SK-N-SH treated with all-trans-retinoic acid at 6 μM for 48 hours (cell line): Measurements from ENCODE around the gene RNGTT.

ENCODE experiments used
- ARNTL ChIP-seq: fragments of 450-650 bp; formaldehyde crosslinking; IDR thresholded peaks from 2 replicates; pipeline ENCODE4 v1.5.0; 2020; ENCODE audit warnings: low read depth, mild to moderate bottlenecking, moderate library complexity, borderline replicate concordance
- RARB ChIP-seq: fragments of 250-450 bp; sonication (Bioruptor Pico); IDR thresholded peaks from 2 replicates; pipeline ENCODE4 v1.8.0; 2021; ENCODE audit warnings: mild to moderate bottlenecking, moderate library complexity
- TCF4 ChIP-seq: fragments of 250-450 bp; sonication (Bioruptor Pico); IDR thresholded peaks from 2 replicates; pipeline ENCODE4 v1.8.0; 2021; ENCODE audit warnings: mild to moderate bottlenecking, moderate library complexity, borderline replicate concordance
- TOX ChIP-seq: fragments of 250-450 bp; sonication (Bioruptor Pico); IDR thresholded peaks from 2 replicates; pipeline ENCODE4 v1.8.0; 2021; ENCODE audit warnings: mild to moderate bottlenecking, moderate library complexity, borderline replicate concordance
- ZFP3 ChIP-seq: fragments of 250-450 bp; sonication (Bioruptor Pico); IDR thresholded peaks from 2 replicates; pipeline ENCODE4 v1.5.0; 2020; ENCODE audit warnings: mild to moderate bottlenecking, moderate library complexity
- ZFP30 ChIP-seq: fragments of 450-650 bp; formaldehyde crosslinking; IDR thresholded peaks from 2 replicates; pipeline ENCODE4 v1.5.0; 2022; ENCODE audit warnings: mild to moderate bottlenecking, moderate library complexity
- ZNF565 ChIP-seq: fragments of 450-650 bp; formaldehyde crosslinking; conservative IDR thresholded peaks from 2 replicates; pipeline ENCODE4 v1.5.0; 2020; ENCODE audit warnings: low read depth, mild to moderate bottlenecking, moderate library complexity
- ZNF70 ChIP-seq: fragments of 450-650 bp; formaldehyde crosslinking; IDR thresholded peaks from 2 replicates; pipeline ENCODE4 v1.5.0; 2020; ENCODE audit warnings: mild to moderate bottlenecking, moderate library complexity
- TF ChIP-seq, protein P1 (sequence below): fragments of 250-450 bp; sonication (Bioruptor Pico); IDR thresholded peaks from 2 replicates; pipeline ENCODE4 v1.5.1; 2021; ENCODE audit warnings: mild to moderate bottlenecking, moderate library complexity
- TF ChIP-seq, protein P2 (sequence below): fragments of 250-450 bp; sonication (Bioruptor Pico); IDR thresholded peaks from 2 replicates; pipeline ENCODE4 v1.8.0; 2020; ENCODE audit warnings: mild to moderate bottlenecking, moderate library complexity, borderline replicate concordance

DNA sequence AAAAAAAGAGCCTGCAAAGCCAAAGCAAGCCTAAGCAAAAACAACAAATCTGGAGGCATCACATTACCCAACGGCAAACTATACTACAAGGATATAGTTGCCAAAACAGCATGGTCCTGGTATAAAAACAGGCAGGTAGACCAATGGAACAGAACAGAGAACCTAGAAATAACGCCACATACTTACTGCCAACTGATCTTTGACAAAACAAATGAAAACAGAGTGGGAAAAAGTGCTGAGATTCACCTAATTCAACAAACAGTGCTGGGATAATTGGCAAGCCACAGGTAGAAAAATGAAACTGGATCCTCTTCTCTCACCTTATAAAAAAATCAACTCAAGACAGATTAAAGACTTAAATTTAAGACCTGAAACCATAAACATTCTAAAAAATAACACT is 291.8 kb downstream of the RNGTT start:
- TF ChIP-seq ZFP3, result no peak
- no peak for TF ChIP-seq RARB (CRISPR knock-in tag)
- TF ChIP-seq, protein P1, sequence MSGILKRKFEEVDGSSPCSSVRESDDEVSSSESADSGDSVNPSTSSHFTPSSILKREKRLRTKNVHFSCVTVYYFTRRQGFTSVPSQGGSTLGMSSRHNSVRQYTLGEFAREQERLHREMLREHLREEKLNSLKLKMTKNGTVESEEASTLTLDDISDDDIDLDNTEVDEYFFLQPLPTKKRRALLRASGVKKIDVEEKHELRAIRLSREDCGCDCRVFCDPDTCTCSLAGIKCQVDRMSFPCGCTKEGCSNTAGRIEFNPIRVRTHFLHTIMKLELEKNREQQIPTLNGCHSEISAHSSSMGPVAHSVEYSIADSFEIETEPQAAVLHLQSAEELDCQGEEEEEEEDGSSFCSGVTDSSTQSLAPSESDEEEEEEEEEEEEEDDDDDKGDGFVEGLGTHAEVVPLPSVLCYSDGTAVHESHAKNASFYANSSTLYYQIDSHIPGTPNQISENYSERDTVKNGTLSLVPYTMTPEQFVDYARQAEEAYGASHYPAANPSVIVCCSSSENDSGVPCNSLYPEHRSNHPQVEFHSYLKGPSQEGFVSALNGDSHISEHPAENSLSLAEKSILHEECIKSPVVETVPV (CRISPR knock-in tag), result no peak
- no peak for TF ChIP-seq ARNTL (CRISPR knock-in tag)
- TF ChIP-seq, protein P2, sequence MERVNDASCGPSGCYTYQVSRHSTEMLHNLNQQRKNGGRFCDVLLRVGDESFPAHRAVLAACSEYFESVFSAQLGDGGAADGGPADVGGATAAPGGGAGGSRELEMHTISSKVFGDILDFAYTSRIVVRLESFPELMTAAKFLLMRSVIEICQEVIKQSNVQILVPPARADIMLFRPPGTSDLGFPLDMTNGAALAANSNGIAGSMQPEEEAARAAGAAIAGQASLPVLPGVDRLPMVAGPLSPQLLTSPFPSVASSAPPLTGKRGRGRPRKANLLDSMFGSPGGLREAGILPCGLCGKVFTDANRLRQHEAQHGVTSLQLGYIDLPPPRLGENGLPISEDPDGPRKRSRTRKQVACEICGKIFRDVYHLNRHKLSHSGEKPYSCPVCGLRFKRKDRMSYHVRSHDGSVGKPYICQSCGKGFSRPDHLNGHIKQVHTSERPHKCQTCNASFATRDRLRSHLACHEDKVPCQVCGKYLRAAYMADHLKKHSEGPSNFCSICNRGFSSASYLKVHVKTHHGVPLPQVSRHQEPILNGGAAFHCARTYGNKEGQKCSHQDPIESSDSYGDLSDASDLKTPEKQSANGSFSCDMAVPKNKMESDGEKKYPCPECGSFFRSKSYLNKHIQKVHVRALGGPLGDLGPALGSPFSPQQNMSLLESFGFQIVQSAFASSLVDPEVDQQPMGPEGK (CRISPR knock-in tag), result no peak
- TF ChIP-seq TCF4 (CRISPR knock-in tag), result no peak
- TF ChIP-seq ZNF70 (CRISPR knock-in tag), result no peak
- TF ChIP-seq TOX (CRISPR knock-in tag), result no peak
- no peak for TF ChIP-seq ZFP30 (CRISPR knock-in tag)
- TF ChIP-seq ZNF565 (CRISPR knock-in tag), result no peak
